Hepatocyte (in vitro differentiated cells): Measurements from ENCODE around the gene VSTM2L. TPM values are rescaled to one million over a fixed set of nuclear protein-coding genes. Genes with fewer than 3 reads are reported as not detected.

Source experiments
- DNase-seq: peaks from one replicate; pipeline ENCODE4 v3.0.0-alpha.2; 2016; ENCODE audit warnings: low spot score
- H2AFZ ChIP-seq: fragments of 200-600 bp; sonication (generic); 2 replicates; pipeline ENCODE4 v1.6.0; 2016; ENCODE audit warnings: antibody characterized with exemption, mild to moderate bottlenecking
- H3K27ac ChIP-seq: fragments of 200-600 bp; sonication (generic); 2 replicates; pipeline ENCODE4 v1.5.1; 2016; ENCODE audit warnings: mild to moderate bottlenecking
- H3K27me3 ChIP-seq: fragments of 200-600 bp; sonication (generic); 2 replicates; pipeline ENCODE4 v1.6.1; 2016
- H3K36me3 ChIP-seq: fragments of 200-600 bp; sonication (generic); replicated peaks from 2 replicates; pipeline ENCODE4 v1.5.1; 2016; ENCODE audit warnings: low read depth; ENCODE audit not compliant: insufficient read depth
- H3K4me1 ChIP-seq: fragments of 200-600 bp; sonication (generic); 2 replicates; pipeline ENCODE4 v1.5.1; 2016; ENCODE audit warnings: mild to moderate bottlenecking, moderate library complexity; ENCODE audit not compliant: insufficient read depth
- H3K4me2 ChIP-seq: fragments of 200-600 bp; sonication (generic); 2 replicates; pipeline ENCODE4 v1.6.0; 2016
- H3K4me3 ChIP-seq: fragments of 200-600 bp; sonication (generic); 2 replicates; pipeline ENCODE4 v1.5.1; 2016; ENCODE audit warnings: mild to moderate bottlenecking
- H3K79me2 ChIP-seq: fragments of 200-600 bp; sonication (generic); 2 replicates; pipeline ENCODE4 v1.6.0; 2017; ENCODE audit warnings: mild to moderate bottlenecking
- H3K9me2 ChIP-seq: fragments of 200-600 bp; sonication (generic); replicated peaks from 2 replicates; pipeline ENCODE4 v1.6.0; 2017; ENCODE audit warnings: mild to moderate bottlenecking; ENCODE audit not compliant: insufficient read depth
- H3K9me3 ChIP-seq: fragments of 200-600 bp; sonication (generic); 2 replicates; pipeline ENCODE4 v1.5.1; 2016; ENCODE audit warnings: low read depth, mild to moderate bottlenecking
- H4K20me1 ChIP-seq: fragments of 200-600 bp; sonication (generic); 2 replicates; pipeline ENCODE4 v1.6.0; 2016; ENCODE audit warnings: mild to moderate bottlenecking; ENCODE audit not compliant: insufficient read depth, poor library complexity, severe bottlenecking
- CTCF ChIP-seq: fragments of 200-600 bp; sonication (generic); IDR thresholded peaks from 2 replicates; pipeline ENCODE4 v1.5.1; 2016; ENCODE audit warnings: antibody characterized with exemption, mild to moderate bottlenecking; ENCODE audit not compliant: poor library complexity
- EZH2 ChIP-seq: fragments of 200-600 bp; sonication (generic); IDR thresholded peaks from 2 replicates; pipeline ENCODE4 v1.6.1; 2016; ENCODE audit warnings: antibody characterized with exemption, mild to moderate bottlenecking, borderline replicate concordance
- EZH2phosphoT487 ChIP-seq: fragments of 200-600 bp; sonication (generic); IDR thresholded peaks from one replicate; pipeline ENCODE4 v1.6.1; 2018; ENCODE audit warnings: antibody characterized with exemption, mild to moderate bottlenecking, low read depth, moderate library complexity; ENCODE audit not compliant: unreplicated experiment, severe bottlenecking
- WGBS: methylation state at CpG from one replicate; pipeline ENCODE4 v1.1.6; 2016; ENCODE audit warnings: low lambda C conversion rate; ENCODE audit errors: missing lambda C conversion rate; 5-methylcytosine and 5-hydroxymethylcytosine counted together
- polyA plus RNA-seq: library from polyadenylated mRNA; unstranded; fragments of >200 nt; fragmentation: Nextera tagmentation; extraction: Ambion mirVana; gene quantifications from 2 replicates; pipeline ENCODE4 v1.2.1, GENCODE V29; 2016
- total RNA-seq: library from RNA; depleted of rRNA; stranded (reverse); fragments of >200 nt; gene quantifications from 2 replicates; pipeline ENCODE4 v1.2.3, GENCODE V29; 2014

VSTM2L gene
- total and polyA plus RNA-seq, 2 experiments from 2014 or later, result 2.5 to 3.7 TPM

- Histone ChIP-seq H3K4me3 (no peak overlapping the region), H3K9me3 (no peaks in the 10 kb centered on the region), H3K4me2 (peak overlapping the region; percentile 48), H3K27ac (peak overlapping the region; percentile 79), H3K4me1 (peaks cover 50% of the 10 kb centered on the region), H3K36me3 (no peaks in the 10 kb centered on the region), H3K27me3 (no peaks in the 10 kb centered on the region), H3K9me2 (no peaks in the 10 kb centered on the region), H2AFZ (no peak overlapping the region), H3K79me2 (no peaks in the 10 kb centered on the region), H4K20me1 (no peaks in the 10 kb centered on the region)
- 44% methylated on average over 4 of the region's 4 CpGs for WGBS
- TF ChIP-seq CTCF (no peak), EZH2phosphoT487 (no peak), EZH2 (no peak)
- peak; percentile 69 for DNase-seq
Measured at GRCh38 chr20:37994512-37994911, 91.6 kb downstream of the VSTM2L start.

Other genes with a start within 250 kb of the VSTM2L start
- 25.7 and 27.6 TPM in 2 replicates for gene CTNNBL1, start 209.1 kb upstream of the VSTM2L start, total RNA-seq
- 48.0 and 55.0 TPM in 2 replicates for gene CTNNBL1, start 209.1 kb upstream of the VSTM2L start, polyA plus RNA-seq
- gene TTI1, start 130.3 kb downstream of the VSTM2L start, total RNA-seq, result 15.1 and 15.7 TPM in 2 replicates
- 12.6 and 15.1 TPM in 2 replicates for gene TTI1, start 130.3 kb downstream of the VSTM2L start, polyA plus RNA-seq
- 26.8 and 28.0 TPM in 2 replicates for gene RPRD1B, start 130.6 kb downstream of the VSTM2L start, total RNA-seq
- 16.5 and 18.5 TPM in 2 replicates for gene RPRD1B, start 130.6 kb downstream of the VSTM2L start, polyA plus RNA-seq